ENCODE measurements around the gene HTR1D.

HTR1D gene

DNA sequence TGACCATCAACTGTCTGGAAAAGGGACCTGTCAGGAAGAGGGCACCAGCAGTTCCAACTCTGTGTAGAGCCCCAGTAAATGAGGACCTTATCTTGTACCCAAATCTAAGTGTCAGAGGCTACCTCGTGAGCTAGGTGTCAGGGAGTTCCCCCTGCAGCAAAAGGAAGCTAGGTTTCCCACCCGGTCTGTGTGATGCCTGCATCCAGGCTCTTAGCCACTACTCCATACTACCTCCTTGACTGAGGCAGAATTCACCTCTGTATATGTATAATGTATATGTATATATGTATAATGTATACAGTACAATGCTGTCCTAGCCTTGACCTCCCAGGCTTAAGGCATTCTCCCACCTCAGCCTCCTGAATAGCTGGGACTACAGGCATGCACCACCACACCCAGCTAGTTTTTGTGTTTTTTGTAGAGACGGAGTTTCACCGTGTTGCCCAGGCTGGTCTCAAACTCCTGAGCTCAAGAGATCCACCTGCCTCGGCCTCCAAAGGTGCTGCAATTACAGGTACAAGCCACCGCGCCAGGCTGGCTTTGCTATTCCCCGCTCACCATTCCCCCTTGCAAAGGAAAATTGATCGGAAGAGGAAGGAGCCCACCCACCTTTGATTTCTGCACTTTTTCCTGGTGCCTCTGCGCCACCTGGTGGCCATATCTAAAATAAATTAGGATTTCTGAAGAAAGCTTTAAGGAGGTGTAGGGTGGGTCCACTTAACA is 32.9 kb downstream of the HTR1D start:
- Histone ChIP-seq H3K4me1 (ENCODE audit: insufficient read depth, insufficient read length) (no peaks in the 10 kb centered on the region), H3K9me3 (ENCODE audit: insufficient read depth, low read length) (no peaks in the 10 kb centered on the region), H3K4me3 (ENCODE audit: insufficient read length, low read depth) (no peak overlapping the region), H3K27me3 (ENCODE audit: insufficient read depth, insufficient read length) (peaks cover 4% of the 10 kb centered on the region), H3K36me3 (ENCODE audit: insufficient read depth, insufficient read length, low read length) (no peaks in the 10 kb centered on the region), H3K9ac (ENCODE audit: insufficient read length, low read depth) (no peak overlapping the region)
- TF ChIP-seq SUZ12 (IDR thresholded peaks at IDR 0.05; ENCODE audit: extremely low read depth, insufficient read depth, insufficient read length) (no peak), ZNF274 (IDR thresholded peaks at IDR 0.05; ENCODE audit: low read depth, low read length) (no peak), YY1 (IDR thresholded peaks at IDR 0.05; ENCODE audit: insufficient read depth, insufficient read length) (no peak)
- DNase-seq (ENCODE audit: low read depth, low spot score): peak; percentile 28

DNA sequence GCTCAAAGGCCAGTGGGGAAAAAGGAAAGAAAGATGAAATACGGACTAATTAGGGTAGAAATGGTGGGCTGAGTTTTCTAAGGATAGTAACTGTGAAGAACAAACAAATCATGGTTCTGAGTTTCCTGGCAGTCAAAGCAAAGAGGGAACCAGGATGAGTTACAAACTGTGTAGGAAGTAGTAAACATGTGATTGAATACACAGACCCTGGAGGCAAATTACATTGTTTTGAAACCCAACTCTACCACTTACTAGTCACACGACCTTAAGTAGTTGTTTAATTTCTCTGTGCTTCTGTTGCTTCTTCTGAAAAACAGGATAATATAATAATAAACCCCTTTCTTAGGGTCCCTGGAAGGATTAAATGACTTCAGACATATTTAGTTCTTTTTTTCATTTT is 37.4 kb downstream of the HTR1D start:
- H3K9me3 ChIP-seq (ENCODE audit: insufficient read depth, low read length): no peaks in the 10 kb centered on the region

DNA sequence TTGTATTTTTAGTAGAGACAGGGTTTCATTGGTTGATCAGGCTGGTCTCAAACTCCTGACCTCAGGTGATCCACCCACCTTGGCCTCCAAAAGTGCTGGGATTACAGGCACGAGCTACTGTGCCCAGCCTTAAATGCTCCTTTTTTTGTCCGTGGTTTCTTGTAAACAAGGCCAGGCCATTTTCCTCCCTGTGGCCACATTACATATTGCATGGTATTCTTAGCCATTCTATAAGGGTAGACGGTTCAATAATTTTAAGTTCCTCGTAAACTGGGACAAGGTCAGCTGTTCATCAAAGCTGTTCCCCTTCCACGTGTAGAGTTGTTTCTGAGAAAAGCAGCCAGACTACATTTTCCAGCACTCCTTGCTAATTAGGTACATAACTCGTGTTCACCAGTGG is 38.4 kb downstream of the HTR1D start:
- peaks cover 39% of the 10 kb centered on the region for H3K27me3 ChIP-seq (ENCODE audit: insufficient read depth, insufficient read length)
- no peaks in the 10 kb centered on the region for H3K36me3 ChIP-seq (ENCODE audit: insufficient read depth, insufficient read length, low read length)
- H3K9ac ChIP-seq (ENCODE audit: insufficient read length, low read depth): no peak overlapping the region
- no peaks in the 10 kb centered on the region for H3K4me1 ChIP-seq (ENCODE audit: insufficient read depth, insufficient read length)
- DNase-seq (ENCODE audit: low read depth, low spot score): no peak
- H3K4me3 ChIP-seq (ENCODE audit: insufficient read length, low read depth): no peak overlapping the region
- H3K9me3 ChIP-seq (ENCODE audit: insufficient read depth, low read length): no peaks in the 10 kb centered on the region
- TF ChIP-seq YY1 (IDR thresholded peaks at IDR 0.05; ENCODE audit: insufficient read depth, insufficient read length) (no peak), ZNF274 (IDR thresholded peaks at IDR 0.05; ENCODE audit: low read depth, low read length) (no peak), SUZ12 (IDR thresholded peaks at IDR 0.05; ENCODE audit: extremely low read depth, insufficient read depth, insufficient read length) (no peak)

More for the DNA sequence above, 37.4 kb downstream of the HTR1D start:
- DNase-seq (ENCODE audit: low read depth, low spot score): no peak
- no peak for TF ChIP-seq ZNF274 (IDR thresholded peaks at IDR 0.05; ENCODE audit: low read depth, low read length)
- TF ChIP-seq YY1 (IDR thresholded peaks at IDR 0.05; ENCODE audit: insufficient read depth, insufficient read length): no peak
- TF ChIP-seq SUZ12 (IDR thresholded peaks at IDR 0.05; ENCODE audit: extremely low read depth, insufficient read depth, insufficient read length): no peak
- Histone ChIP-seq H3K4me1 (ENCODE audit: insufficient read depth, insufficient read length) (no peaks in the 10 kb centered on the region), H3K36me3 (ENCODE audit: insufficient read depth, insufficient read length, low read length) (no peaks in the 10 kb centered on the region), H3K27me3 (ENCODE audit: insufficient read depth, insufficient read length) (peaks cover 39% of the 10 kb centered on the region), H3K9ac (ENCODE audit: insufficient read length, low read depth) (no peak overlapping the region), H3K4me3 (ENCODE audit: insufficient read length, low read depth) (no peak overlapping the region)

DNA sequence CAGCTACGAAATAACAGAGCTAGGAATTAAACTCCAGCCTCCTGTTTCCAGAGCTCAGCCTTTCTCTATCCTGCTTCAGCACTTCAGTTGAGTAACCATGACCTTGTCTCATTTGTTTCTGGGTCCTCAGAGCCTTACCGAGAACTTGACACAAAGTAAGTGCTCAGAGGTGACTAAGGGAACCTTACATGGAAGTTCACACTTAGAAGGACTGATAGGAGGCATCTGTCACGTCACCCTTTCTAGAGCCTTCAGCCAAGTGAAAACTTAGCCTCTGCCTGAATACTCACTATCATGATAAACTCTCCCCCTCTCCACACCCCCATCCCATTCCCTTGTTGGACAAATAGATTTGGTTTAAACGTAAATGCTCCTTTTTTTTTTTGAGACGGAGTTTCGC is 38.9 kb downstream of the HTR1D start:
- H3K4me3 ChIP-seq (ENCODE audit: insufficient read length, low read depth): peak overlapping the region; percentile 58
- H3K4me1 ChIP-seq (ENCODE audit: insufficient read depth, insufficient read length): no peaks in the 10 kb centered on the region
- H3K9ac ChIP-seq (ENCODE audit: insufficient read length, low read depth): no peak overlapping the region
- peaks cover 37% of the 10 kb centered on the region for H3K27me3 ChIP-seq (ENCODE audit: insufficient read depth, insufficient read length)
- no peaks in the 10 kb centered on the region for H3K9me3 ChIP-seq (ENCODE audit: insufficient read depth, low read length)
- no peak for TF ChIP-seq ZNF274 (IDR thresholded peaks at IDR 0.05; ENCODE audit: low read depth, low read length)
- no peak for TF ChIP-seq YY1 (IDR thresholded peaks at IDR 0.05; ENCODE audit: insufficient read depth, insufficient read length)
- TF ChIP-seq SUZ12 (IDR thresholded peaks at IDR 0.05; ENCODE audit: extremely low read depth, insufficient read depth, insufficient read length): no peak
- no peak for DNase-seq (ENCODE audit: low read depth, low spot score)
- H3K36me3 ChIP-seq (ENCODE audit: insufficient read depth, insufficient read length, low read length): no peaks in the 10 kb centered on the region

DNA sequence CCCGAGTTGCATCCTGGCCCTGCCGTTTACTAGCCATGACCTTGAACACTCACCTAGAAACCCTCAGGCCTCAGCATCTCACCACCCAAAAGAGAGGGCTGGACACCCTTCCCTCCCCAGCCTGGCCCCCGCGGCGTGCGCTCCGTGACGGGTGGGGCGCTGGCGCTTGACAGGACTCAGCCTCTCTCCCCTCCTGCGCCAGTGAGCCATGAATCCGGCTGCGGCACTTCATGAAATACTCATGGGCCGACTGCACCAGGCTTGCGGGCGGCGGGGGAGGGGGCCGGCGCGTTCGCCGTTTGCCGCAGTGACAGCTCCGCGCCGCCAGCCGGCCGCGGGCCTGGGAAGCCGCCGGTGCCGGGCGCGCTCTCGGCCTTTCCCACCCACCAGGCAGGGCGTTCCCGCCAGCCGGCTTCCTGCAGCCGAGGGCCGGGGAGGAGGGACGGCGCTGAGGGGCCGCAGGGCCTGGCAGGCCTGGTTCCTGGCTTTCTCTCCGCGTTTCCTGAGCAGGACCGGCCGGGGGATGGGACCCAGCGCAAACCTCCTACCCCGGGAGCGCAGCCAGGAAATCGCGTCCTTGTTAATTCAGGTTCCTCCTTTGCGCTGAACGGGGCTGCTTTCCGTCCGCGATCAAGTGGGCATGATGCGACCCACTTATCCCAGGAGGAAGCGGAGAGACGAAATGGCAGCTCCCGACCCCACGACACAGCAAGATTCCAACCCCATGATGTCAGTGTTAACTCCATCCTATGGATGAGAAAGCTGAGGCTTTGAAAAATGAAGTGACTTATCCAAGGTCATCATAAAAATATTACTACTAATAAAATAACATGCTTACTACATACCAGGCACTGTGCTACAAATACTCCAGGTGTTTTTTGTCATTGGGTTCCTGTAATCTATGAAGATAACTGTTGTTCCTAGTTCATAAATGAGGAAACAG is 39.6 kb downstream of the HTR1D start:
- peak; percentile 38 for DNase-seq (ENCODE audit: low read depth, low spot score)
- Histone ChIP-seq H3K36me3 (ENCODE audit: insufficient read depth, insufficient read length, low read length) (no peaks in the 10 kb centered on the region), H3K4me1 (ENCODE audit: insufficient read depth, insufficient read length) (no peaks in the 10 kb centered on the region), H3K4me3 (ENCODE audit: insufficient read length, low read depth) (peak overlapping the region; percentile 58), H3K9ac (ENCODE audit: insufficient read length, low read depth) (peak overlapping the region; percentile 76), H3K9me3 (ENCODE audit: insufficient read depth, low read length) (no peaks in the 10 kb centered on the region), H3K27me3 (ENCODE audit: insufficient read depth, insufficient read length) (peaks cover 37% of the 10 kb centered on the region)
- TF ChIP-seq ZNF274 (IDR thresholded peaks at IDR 0.05; ENCODE audit: low read depth, low read length) (no peak), YY1 (IDR thresholded peaks at IDR 0.05; ENCODE audit: insufficient read depth, insufficient read length) (no peak), SUZ12 (IDR thresholded peaks at IDR 0.05; ENCODE audit: extremely low read depth, insufficient read depth, insufficient read length) (no peak)

DNA sequence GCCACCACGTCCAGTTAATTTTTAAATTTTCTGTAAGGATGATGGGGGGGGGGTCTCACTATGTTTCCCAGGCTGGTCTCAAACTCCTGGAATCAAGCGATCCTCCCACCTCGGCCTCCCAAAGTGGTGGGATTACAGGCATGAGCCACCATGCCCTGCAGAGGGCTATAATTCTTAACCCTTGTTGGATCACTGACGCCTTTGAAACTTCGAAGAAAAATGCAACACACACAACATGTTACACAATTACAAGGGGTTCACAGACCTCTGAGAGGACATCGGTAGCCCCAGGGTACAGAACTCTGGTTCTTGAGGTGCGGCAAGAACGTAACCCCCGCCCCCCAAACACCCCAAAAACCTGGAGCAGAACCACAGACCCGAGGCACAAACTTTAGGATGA is 40.3 kb downstream of the HTR1D start:
- no peaks in the 10 kb centered on the region for H3K36me3 ChIP-seq (ENCODE audit: insufficient read depth, insufficient read length, low read length)
- peak overlapping the region; percentile 58 for H3K4me3 ChIP-seq (ENCODE audit: insufficient read length, low read depth)
- DNase-seq (ENCODE audit: low read depth, low spot score): no peak
- no peaks in the 10 kb centered on the region for H3K9me3 ChIP-seq (ENCODE audit: insufficient read depth, low read length)
- no peaks in the 10 kb centered on the region for H3K4me1 ChIP-seq (ENCODE audit: insufficient read depth, insufficient read length)
- peaks cover 37% of the 10 kb centered on the region for H3K27me3 ChIP-seq (ENCODE audit: insufficient read depth, insufficient read length)
- peak overlapping the region; percentile 76 for H3K9ac ChIP-seq (ENCODE audit: insufficient read length, low read depth)
- TF ChIP-seq SUZ12 (IDR thresholded peaks at IDR 0.05; ENCODE audit: extremely low read depth, insufficient read depth, insufficient read length) (no peak), YY1 (IDR thresholded peaks at IDR 0.05; ENCODE audit: insufficient read depth, insufficient read length) (no peak), ZNF274 (IDR thresholded peaks at IDR 0.05; ENCODE audit: low read depth, low read length) (no peak)

Measured in NT2/D1 (cell line).